IPS-18c (cell line): ENCODE measurements around the gene SPRR2B.
"Not testable (repeated sequence)": the region's sequence is repeated elsewhere in the genome, so short reads cannot be mapped to it uniquely, and the experiment has no call there.

Experiments
- H3K4me3 ChIP-seq: 2 replicates; pipeline ENCODE4 v1.7.0; 2013; ENCODE audit warnings: low read depth, mild to moderate bottlenecking, low read length, moderate library complexity; ENCODE audit not compliant: insufficient read depth
- H3K9me3 ChIP-seq: one replicate; pipeline ENCODE4 v1.6.1; 2013; ENCODE audit warnings: mild to moderate bottlenecking, low read length, moderate library complexity; ENCODE audit not compliant: control insufficient read depth, insufficient read depth

Gene SPRR2B

GRCh38 chr1:153056111-153056510 lies 15.3 kb downstream of the SPRR2B start:
- H3K9me3 ChIP-seq, H3K4me3 ChIP-seq: not testable (repeated sequence)

GRCh38 chr1:153049211-153049610 lies 22.2 kb downstream of the SPRR2B start:
- no peaks in the 10 kb centered on the region for H3K9me3 ChIP-seq
- H3K4me3 ChIP-seq, result no peak overlapping the region

GRCh38 chr1:153040950-153041631 lies 30.3 kb downstream of the SPRR2B start, which contains the start of gene SPRR2D:
TSS of gene SPRR2D (minus strand) at chr1:153041120. CDS start at chr1:153040346, 774 bp downstream.
- H3K9me3 ChIP-seq, result no peaks in the 10 kb centered on the region
- H3K4me3 ChIP-seq, result no peak within 1 kb of the TSS

GRCh38 chr1:153035211-153035610 lies 36.2 kb downstream of the SPRR2B start:
- no peaks in the 10 kb centered on the region for H3K9me3 ChIP-seq
- no peak overlapping the region for H3K4me3 ChIP-seq

- Histone ChIP-seq H3K4me3 (no peak overlapping the region), H3K9me3 (no peaks in the 10 kb centered on the region)
Measured at GRCh38 chr1:153032677-153033308, 38.6 kb downstream of the SPRR2B start.

- Histone ChIP-seq H3K4me3 (no peak overlapping the region), H3K9me3 (no peaks in the 10 kb centered on the region)
Measured at GRCh38 chr1:153032073-153032472, 39.3 kb downstream of the SPRR2B start.

GRCh38 chr1:153030895-153031294 lies 40.5 kb downstream of the SPRR2B start, which contains the start of gene SPRR1B:
TSS of gene SPRR1B (plus strand) at chr1:153031203. CDS start at chr1:153032346, 1,143 bp downstream.
- Histone ChIP-seq H3K4me3 (no peak within 1 kb of the TSS), H3K9me3 (no peaks in the 10 kb centered on the region)

- Histone ChIP-seq H3K9me3 (no peaks in the 10 kb centered on the region), H3K4me3 (no peak overlapping the region)
Measured at GRCh38 chr1:153028766-153029165, 42.6 kb downstream of the SPRR2B start.

- no peak overlapping the region for H3K4me3 ChIP-seq
- H3K9me3 ChIP-seq, result no peaks in the 10 kb centered on the region
Measured at GRCh38 chr1:153025797-153026196, 45.6 kb downstream of the SPRR2B start.

GRCh38 chr1:153024413-153024812 lies 47.0 kb downstream of the SPRR2B start:
- Histone ChIP-seq H3K9me3 (no peaks in the 10 kb centered on the region), H3K4me3 (no peak overlapping the region)

- Histone ChIP-seq H3K4me3 (no peak overlapping the region), H3K9me3 (no peaks in the 10 kb centered on the region)
Measured at GRCh38 chr1:153023109-153023508, 48.3 kb downstream of the SPRR2B start.

GRCh38 chr1:153022340-153022739 lies 49.1 kb downstream of the SPRR2B start:
- H3K4me3 ChIP-seq, H3K9me3 ChIP-seq: not testable (repeated sequence)

GRCh38 chr1:153021829-153022228 lies 49.6 kb downstream of the SPRR2B start:
- not testable (repeated sequence) for H3K9me3 ChIP-seq, H3K4me3 ChIP-seq
